GM12801 (cell line): ENCODE measurements around the gene UBE2H.

ENCODE experiments used
- CTCF ChIP-seq: IDR thresholded peaks from one replicate; pipeline ENCODE4 v1.5.1; 2011; ENCODE audit warnings: control low read depth; ENCODE audit not compliant: insufficient read length; ENCODE audit errors: extremely low read depth

Gene UBE2H

GRCh38 chr7:129798616-129799349, 154.0 kb downstream of the UBE2H start:
- no peak for TF ChIP-seq CTCF

- TF ChIP-seq CTCF: no peak
Observed at GRCh38 chr7:129797214-129797789, 155.5 kb downstream of the UBE2H start.

- no peak for TF ChIP-seq CTCF
Observed at GRCh38 chr7:129796186-129796775, 156.5 kb downstream of the UBE2H start.

GRCh38 chr7:129793506-129794310, 159.1 kb downstream of the UBE2H start:
- no peak for TF ChIP-seq CTCF

GRCh38 chr7:129792721-129793120, 160.0 kb downstream of the UBE2H start:
- no peak for TF ChIP-seq CTCF

GRCh38 chr7:129790136-129790535, 162.6 kb downstream of the UBE2H start:
- no peak for TF ChIP-seq CTCF

GRCh38 chr7:129789652-129790051, 163.1 kb downstream of the UBE2H start:
- no peak for TF ChIP-seq CTCF
